Right atrium auricular region (tissue), 2 donors: ENCODE measurements around the gene ZNF835. TPM values are rescaled to one million over a fixed set of nuclear protein-coding genes. Genes with fewer than 3 reads are reported as not detected.

Experiments used
- DNase-seq: peaks from one replicate; pipeline ENCODE4 v3.0.0-alpha.2; 2019; ENCODE audit warnings: low spot score
- H3K27ac ChIP-seq, 2 donors: fragments of 200-600 bp; sonication (generic); 1 replicate in 1 of 2; 2 replicates in 1 of 2; pipeline ENCODE4 v1.5.1; 2016 to 2019
- H3K27me3 ChIP-seq, 2 donors: fragments of 200-600 bp; sonication (generic); one replicate each; pipeline versions ENCODE4 v1.5.1 to v1.6.0; 2017 to 2019
- H3K36me3 ChIP-seq: fragments of 200-600 bp; sonication (generic); one replicate; pipeline ENCODE4 v1.5.1; 2016
- H3K4me1 ChIP-seq, 2 donors: fragments of 200-600 bp; sonication (generic); one replicate each; pipeline versions ENCODE4 v1.5.1 to v1.6.0; 2017 to 2019
- H3K4me3 ChIP-seq, 2 donors: fragments of 200-600 bp; sonication (generic); 1 replicate in 1 of 2; 2 replicates in 1 of 2; pipeline ENCODE4 v1.5.1; 2017 to 2019; ENCODE audit warnings: mild to moderate bottlenecking in 1 of 2, moderate library complexity in 1 of 2
- H3K9me3 ChIP-seq, 2 donors: fragments of 200-600 bp; sonication (generic); one replicate each; pipeline ENCODE4 v1.5.1; 2019
- total RNA-seq, 2 donors: library from RNA; depleted of rRNA; stranded (reverse); fragments of >200 nt; gene quantifications; one replicate each; pipeline ENCODE4 v1.1.0, GENCODE V29; 2016
- TF ChIP-seq, protein P1 (sequence below), 2 donors: fragments of 200-600 bp; sonication (generic); IDR thresholded peaks; one replicate each; pipeline ENCODE4 v1.5.1; 2019; ENCODE audit warnings: antibody characterized with exemption in 2 of 2

Gene ZNF835
- total RNA-seq, 2 donors from 2014 or later, result 6.5 to 12.8 TPM

DNA sequence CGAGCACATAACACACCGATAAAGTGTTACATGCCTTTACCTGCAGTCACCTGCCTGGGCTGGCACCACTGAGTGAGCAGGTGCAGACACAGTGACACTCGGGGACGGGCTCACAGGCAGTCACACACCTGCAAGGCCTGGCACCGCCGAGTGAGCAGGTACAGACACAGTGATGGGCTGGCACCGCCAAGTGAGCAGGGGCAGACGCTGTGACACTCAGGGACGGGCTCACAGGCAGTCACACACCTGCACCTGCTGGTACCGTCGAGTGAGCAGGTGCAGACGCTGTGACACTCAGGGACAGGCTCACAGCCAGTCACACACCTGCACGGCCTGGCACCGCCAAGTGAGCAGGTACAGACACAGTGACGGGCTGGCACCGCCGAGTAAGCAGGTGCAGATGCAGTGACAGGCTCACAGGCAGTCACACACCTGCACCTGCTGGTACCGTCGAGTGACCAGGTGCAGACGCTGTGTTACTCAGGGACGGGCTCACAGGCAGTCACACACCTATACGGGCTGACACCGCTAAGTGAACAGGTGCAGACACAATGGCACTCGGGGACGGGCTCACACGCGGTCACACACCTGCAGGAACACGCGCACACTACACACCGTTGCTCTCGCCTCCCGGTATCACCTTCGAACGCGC, 470 bp downstream of the ZNF835 start:
- Histone ChIP-seq H3K27ac (peak overlapping the region; percentile 21 to 68), H3K4me3 (peak overlapping the region; percentile 71 to 74), H3K36me3 (no peaks in the 10 kb centered on the region), H3K9me3 (no peaks in the 10 kb centered on the region), H3K27me3 (no peaks in the 10 kb centered on the region), H3K4me1 (peaks cover 0 to 13% of the 10 kb centered on the region in 2 donors)
- TF ChIP-seq, protein P1, sequence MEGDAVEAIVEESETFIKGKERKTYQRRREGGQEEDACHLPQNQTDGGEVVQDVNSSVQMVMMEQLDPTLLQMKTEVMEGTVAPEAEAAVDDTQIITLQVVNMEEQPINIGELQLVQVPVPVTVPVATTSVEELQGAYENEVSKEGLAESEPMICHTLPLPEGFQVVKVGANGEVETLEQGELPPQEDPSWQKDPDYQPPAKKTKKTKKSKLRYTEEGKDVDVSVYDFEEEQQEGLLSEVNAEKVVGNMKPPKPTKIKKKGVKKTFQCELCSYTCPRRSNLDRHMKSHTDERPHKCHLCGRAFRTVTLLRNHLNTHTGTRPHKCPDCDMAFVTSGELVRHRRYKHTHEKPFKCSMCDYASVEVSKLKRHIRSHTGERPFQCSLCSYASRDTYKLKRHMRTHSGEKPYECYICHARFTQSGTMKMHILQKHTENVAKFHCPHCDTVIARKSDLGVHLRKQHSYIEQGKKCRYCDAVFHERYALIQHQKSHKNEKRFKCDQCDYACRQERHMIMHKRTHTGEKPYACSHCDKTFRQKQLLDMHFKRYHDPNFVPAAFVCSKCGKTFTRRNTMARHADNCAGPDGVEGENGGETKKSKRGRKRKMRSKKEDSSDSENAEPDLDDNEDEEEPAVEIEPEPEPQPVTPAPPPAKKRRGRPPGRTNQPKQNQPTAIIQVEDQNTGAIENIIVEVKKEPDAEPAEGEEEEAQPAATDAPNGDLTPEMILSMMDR (IDR thresholded peaks at IDR 0.05), result no peak
- no peak for DNase-seq

DNA sequence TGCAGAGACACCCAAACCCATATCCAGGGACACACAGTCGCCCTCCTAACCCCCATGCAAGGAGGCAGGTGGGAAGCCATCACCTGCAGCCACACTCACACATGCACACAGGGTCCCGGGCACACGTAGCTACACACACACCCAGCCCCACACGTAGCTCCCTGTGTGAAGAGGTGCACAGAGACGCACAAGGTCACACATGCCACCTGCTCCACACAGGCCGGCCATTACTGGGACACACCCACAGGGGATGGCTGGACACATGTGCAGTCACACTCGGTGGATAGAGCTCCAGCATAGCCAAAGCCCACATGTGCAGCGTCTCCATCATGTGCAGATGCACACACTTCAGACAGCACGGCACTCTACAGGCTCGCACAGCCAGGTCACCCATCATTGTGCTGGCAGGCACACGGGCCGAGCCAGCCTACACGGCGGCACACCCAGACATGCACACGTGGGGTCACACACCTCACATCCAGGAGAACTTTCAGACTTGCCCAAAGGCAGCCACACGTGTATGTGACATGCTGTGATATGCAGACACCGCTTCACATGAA, 1.1 kb downstream of the ZNF835 start:
- Histone ChIP-seq H3K27me3 (no peaks in the 10 kb centered on the region), H3K4me3 (peak overlapping the region; percentile 71 to 74), H3K27ac (no peak overlapping the region), H3K36me3 (no peaks in the 10 kb centered on the region), H3K4me1 (peaks cover 0 to 13% of the 10 kb centered on the region in 2 donors), H3K9me3 (no peaks in the 10 kb centered on the region)
- DNase-seq, result no peak
- TF ChIP-seq, protein P1 (IDR thresholded peaks at IDR 0.05), result no peak

GRCh38 chr19:56668676-56669075, 2.9 kb downstream of the ZNF835 start:
- H3K27ac ChIP-seq, result no peak overlapping the region
- peaks cover 0 to 13% of the 10 kb centered on the region in 2 donors for H3K4me1 ChIP-seq
- peaks cover 8% of the 10 kb centered on the region for H3K36me3 ChIP-seq
- no peak for DNase-seq
- no peak overlapping the region for H3K4me3 ChIP-seq
- TF ChIP-seq, protein P1 (IDR thresholded peaks at IDR 0.05), result no peak
- H3K27me3 ChIP-seq, result no peaks in the 10 kb centered on the region
- no peaks in the 10 kb centered on the region for H3K9me3 ChIP-seq

GRCh38 chr19:56667311-56667870, 4.2 kb downstream of the ZNF835 start:
- Histone ChIP-seq H3K27me3 (no peaks in the 10 kb centered on the region), H3K27ac (no peak overlapping the region), H3K9me3 (no peaks in the 10 kb centered on the region), H3K36me3 (peaks cover 14% of the 10 kb centered on the region), H3K4me3 (no peak overlapping the region), H3K4me1 (peaks cover 0 to 13% of the 10 kb centered on the region in 2 donors)
- DNase-seq, result no peak
- TF ChIP-seq, protein P1 (IDR thresholded peaks at IDR 0.05), result no peak

DNA sequence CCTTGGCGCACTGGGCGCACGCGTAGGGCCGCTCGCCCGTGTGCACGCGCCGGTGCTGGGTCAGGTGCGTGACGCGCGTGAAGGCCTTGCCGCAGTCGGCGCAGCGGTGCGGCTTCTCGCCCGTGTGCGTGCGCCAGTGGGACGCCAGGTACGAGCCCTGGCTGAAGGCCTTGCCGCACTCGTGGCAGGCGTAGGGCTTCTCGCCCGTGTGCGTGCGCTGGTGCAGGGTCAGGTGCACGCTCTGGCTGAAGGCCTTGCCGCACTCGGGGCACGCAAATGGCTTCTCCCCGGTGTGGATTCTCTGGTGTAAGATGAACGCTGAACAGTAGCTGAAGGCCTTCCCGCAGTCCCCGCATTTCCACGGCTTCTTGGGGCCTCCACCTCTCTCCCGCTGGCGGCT, 7.0 kb downstream of the ZNF835 start:
- H3K27me3 ChIP-seq, result no peaks in the 10 kb centered on the region
- H3K27ac ChIP-seq, result no peak overlapping the region
- no peak overlapping the region for H3K4me3 ChIP-seq
- peaks cover 14% of the 10 kb centered on the region for H3K36me3 ChIP-seq
- H3K9me3 ChIP-seq, result no peaks in the 10 kb centered on the region
- peaks cover 0 to 9% of the 10 kb centered on the region in 2 donors for H3K4me1 ChIP-seq
- TF ChIP-seq, protein P1 (IDR thresholded peaks at IDR 0.05), result no peak
- DNase-seq, result no peak
